Rectal smooth muscle tissue (tissue), 1 donor: ENCODE results near the gene GID8.
"Not testable (repeated sequence)": the region's sequence is repeated elsewhere in the genome, so short reads cannot be mapped to it uniquely, and the experiment has no call there.

ENCODE experiments used
- H3K27ac ChIP-seq: one replicate; pipeline ENCODE4 v1.7.0; 2013; ENCODE audit warnings: low read depth, low read length, inconsistent platforms
- H3K27me3 ChIP-seq: one replicate; pipeline ENCODE4 v1.7.0; 2013; ENCODE audit warnings: low read length; ENCODE audit not compliant: control insufficient read depth, insufficient read depth
- H3K36me3 ChIP-seq: one replicate; pipeline ENCODE4 v1.7.0; 2013; ENCODE audit warnings: low read length; ENCODE audit not compliant: control insufficient read depth, insufficient read depth
- H3K4me1 ChIP-seq: one replicate; pipeline ENCODE4 v1.7.0; 2013; ENCODE audit warnings: low read length; ENCODE audit not compliant: control insufficient read depth, insufficient read depth
- H3K4me3 ChIP-seq: one replicate; pipeline ENCODE4 v1.7.0; 2013; ENCODE audit warnings: low read length
- H3K9ac ChIP-seq: one replicate; pipeline ENCODE4 v1.7.0; 2013; ENCODE audit warnings: low read length

Gene GID8

GRCh38 chr20:62918831-62919230, 19.1 kb upstream of the GID8 start:
- Histone ChIP-seq H3K4me1 (peaks cover 38% of the 10 kb centered on the region), H3K36me3 (no peaks in the 10 kb centered on the region), H3K4me3 (no peak overlapping the region), H3K9ac (no peak overlapping the region), H3K27ac (no peak overlapping the region), H3K27me3 (no peaks in the 10 kb centered on the region)

DNA sequence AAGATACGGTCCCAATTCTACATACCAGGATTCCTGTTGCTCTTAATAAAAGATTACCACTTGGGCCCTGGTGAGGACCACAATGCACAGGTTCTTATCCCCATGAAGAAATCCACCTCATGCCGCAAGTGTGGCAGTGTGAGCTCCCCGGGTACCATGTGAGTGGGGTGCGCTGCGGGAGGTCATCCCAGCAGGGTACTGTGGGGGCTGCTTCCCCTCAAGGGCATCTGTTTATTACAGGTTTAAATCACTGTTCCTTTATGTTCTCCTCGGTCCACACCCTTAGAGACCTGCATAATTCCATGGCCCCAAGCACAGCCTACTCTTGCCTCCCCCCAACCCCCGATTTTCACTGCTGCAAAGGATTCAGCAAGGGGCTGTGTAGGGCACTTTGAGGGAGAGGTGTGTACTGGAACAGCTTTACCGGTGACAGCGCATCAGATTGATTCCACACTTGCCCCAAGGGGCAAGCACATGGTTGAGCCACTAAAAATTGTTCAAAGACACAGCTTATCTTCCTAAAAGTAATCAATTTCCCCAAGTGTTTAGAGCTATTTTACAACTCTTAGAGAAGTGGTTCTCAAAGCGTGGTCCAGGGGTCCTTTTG, 17.8 kb upstream of the GID8 start:
- no peaks in the 10 kb centered on the region for H3K27me3 ChIP-seq
- H3K27ac ChIP-seq = no peak overlapping the region
- no peak overlapping the region for H3K4me3 ChIP-seq
- H3K4me1 ChIP-seq = peaks cover 44% of the 10 kb centered on the region
- no peaks in the 10 kb centered on the region for H3K36me3 ChIP-seq
- H3K9ac ChIP-seq = no peak overlapping the region

DNA sequence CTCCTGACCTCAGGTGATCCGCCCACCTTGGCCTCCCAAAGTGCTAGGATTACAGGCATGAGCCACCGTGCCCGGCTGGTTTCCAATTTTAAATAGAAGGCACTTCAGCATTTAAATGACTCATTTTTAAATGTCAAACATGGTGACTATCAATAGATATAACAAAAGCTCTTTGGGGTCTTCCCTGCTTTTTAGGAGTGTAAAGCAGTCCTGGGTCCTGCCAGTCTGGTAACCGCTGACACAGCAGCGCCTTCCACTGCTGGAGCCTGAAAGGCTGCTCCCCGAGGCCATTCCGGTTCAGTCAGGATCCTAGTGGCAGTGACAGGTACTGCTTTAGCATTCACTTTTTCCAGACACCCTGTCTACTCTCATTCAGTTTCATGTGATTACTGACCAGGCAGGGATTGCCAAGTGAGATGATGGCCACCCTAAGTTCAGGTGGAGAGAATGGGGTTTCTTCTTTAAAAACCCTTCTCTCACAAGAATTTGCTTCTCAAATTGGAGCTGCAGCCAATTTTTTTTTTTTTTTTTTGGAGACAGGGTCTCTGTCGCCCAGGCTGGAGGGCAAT, 16.7 kb upstream of the GID8 start:
- Histone ChIP-seq H3K4me3 (peak overlapping the region; percentile 33), H3K27me3 (no peaks in the 10 kb centered on the region), H3K4me1 (peaks cover 44% of the 10 kb centered on the region), H3K36me3 (no peaks in the 10 kb centered on the region), H3K9ac (no peak overlapping the region), H3K27ac (no peak overlapping the region)

DNA sequence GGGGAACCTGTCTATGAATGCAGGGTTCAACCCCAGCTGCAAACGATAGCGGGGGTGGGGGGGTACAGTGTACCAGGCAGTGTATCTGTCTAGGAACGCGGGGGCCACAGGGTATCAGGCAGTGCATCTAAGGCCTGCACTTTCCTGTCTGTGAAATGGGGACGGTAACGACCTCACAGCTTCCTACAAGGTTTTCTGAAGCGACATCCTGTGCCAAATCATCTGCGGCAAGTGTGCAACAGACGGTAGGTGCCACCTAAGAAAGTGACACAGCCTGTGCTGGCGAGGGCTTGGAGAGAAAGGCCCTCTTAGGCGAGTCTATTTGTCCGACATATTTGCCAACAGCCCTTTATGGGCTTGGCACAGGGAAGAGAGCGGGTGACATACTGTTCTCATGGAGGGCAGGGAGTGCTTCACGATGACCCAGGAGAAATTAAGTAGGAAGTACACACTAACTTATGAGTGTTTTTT, 15.5 kb upstream of the GID8 start:
- no peak overlapping the region for H3K27ac ChIP-seq
- peak overlapping the region; percentile 18 for H3K4me3 ChIP-seq
- no peak overlapping the region for H3K9ac ChIP-seq
- H3K27me3 ChIP-seq = no peaks in the 10 kb centered on the region
- H3K36me3 ChIP-seq = no peaks in the 10 kb centered on the region
- H3K4me1 ChIP-seq = peaks cover 44% of the 10 kb centered on the region

DNA sequence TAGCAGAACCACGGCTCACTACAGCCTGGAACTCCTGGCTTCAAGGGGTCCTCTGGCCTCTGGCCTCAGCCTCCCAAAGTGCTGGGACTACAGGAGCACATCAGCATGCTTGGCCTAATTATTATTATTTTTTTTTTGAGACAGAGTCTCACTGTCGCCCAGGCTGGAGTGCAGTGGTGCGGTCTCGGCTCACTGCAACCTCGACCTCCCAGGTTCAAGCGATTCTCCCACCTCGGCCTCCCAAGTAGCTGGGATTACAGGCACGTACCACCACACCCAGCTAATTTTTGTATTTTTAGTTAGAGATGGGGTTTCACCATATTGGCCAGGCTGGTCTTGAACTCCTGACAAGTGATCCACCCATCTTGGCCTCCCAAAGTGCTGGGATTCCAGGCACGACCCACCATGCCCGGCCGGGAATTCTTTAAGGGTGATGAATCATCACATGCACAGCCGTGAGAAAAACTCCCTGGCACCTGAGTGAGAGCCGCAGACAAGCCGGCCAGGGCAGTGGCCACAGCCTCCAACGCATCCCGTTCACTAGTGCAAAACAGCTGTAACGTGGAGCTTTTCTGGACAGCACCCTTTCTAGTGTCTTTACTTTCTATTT, 14.8 kb upstream of the GID8 start:
- not testable (repeated sequence) for H3K4me3 ChIP-seq, H3K9ac ChIP-seq, H3K36me3 ChIP-seq, H3K27ac ChIP-seq, H3K27me3 ChIP-seq
- peaks cover 39% of the 10 kb centered on the region for H3K4me1 ChIP-seq

DNA sequence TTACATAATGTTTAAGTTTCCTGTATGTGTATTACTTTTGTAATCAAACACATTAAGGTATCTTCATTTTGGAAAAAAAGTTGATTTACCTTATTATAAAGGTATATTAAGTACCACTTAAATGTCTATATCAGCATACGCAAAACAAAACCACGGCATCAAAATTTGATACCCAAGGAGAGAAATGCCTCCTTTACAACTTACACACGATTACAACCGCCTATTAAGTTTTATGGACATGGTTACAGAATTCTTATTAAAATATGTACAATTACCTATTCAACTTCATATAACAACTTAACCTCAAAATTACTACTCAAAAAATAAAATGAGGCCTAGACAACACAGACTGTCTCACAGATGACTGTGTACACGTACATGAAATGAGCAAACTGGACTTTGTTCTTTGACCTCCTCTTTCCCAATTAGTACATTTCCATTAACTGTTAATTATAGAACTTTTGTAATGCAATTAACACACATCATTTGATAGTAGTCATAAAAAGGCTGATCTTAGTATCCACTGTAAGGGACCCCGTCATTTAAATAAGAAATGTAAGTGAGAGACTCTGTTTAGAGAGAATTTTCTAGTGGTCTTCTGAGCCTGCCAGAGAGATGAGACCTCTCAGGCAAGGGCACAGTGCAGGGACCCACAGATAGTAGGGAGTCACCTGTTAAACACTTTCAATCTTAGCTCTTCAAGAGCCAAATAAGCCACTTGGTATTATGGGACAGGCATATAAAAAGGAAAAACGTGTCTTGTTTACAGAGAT, 14.1 kb upstream of the GID8 start:
- H3K4me3 ChIP-seq = peak overlapping the region; percentile 96
- H3K27ac ChIP-seq = peak overlapping the region; percentile 54
- H3K4me1 ChIP-seq = peaks cover 41% of the 10 kb centered on the region
- H3K36me3 ChIP-seq = no peaks in the 10 kb centered on the region
- H3K27me3 ChIP-seq = no peaks in the 10 kb centered on the region
- peak overlapping the region; percentile 11 for H3K9ac ChIP-seq

DNA sequence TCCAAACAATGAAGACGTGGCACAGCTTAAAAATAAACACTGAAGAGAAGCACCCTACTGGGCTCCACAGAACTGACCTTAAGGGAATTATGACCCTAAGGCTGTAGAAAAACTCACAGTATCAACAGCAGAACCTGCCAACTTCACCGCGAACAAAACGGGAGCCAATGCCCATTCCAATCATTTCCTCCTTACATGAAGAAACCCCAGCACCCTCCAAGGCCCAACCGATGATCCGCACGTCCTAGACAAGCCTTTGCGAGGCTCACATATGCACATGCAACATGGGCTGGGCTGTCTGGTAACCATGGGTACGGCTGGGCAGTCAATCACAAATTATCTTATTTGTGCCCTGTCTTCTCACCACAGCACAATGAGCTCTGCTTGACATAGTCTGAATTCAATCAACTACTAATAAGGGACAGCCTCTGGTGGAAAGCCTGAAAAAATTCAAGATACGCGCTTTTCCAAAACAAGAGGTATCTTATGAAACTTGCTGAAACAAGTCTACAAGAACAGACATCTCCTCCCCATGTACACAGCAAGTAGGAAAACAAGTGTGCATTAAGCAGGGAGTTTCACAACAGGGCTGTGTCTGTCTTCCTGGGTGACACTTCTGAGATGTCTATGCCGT, 13.4 kb upstream of the GID8 start:
- Histone ChIP-seq H3K36me3 (no peaks in the 10 kb centered on the region), H3K4me3 (peak overlapping the region; percentile 96), H3K27ac (peak overlapping the region; percentile 90), H3K9ac (peak overlapping the region; percentile 95), H3K4me1 (peaks cover 41% of the 10 kb centered on the region), H3K27me3 (no peaks in the 10 kb centered on the region)

DNA sequence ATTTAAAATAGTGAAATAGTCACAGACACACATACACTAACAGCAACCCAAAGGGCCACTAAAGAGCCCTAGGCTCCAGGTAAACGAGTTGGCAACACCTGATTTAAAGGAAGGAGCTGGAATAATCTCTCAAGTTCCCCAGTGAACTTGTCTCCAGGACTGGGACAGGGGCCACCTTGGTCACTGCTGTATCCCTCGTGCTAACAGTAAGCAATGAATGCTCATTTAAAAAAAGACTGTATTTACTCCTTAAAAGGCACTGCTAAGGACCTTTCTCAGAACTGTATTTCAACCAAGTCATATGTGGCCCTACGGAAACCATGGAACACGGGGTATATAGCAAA, 12.9 kb upstream of the GID8 start:
- peak overlapping the region; percentile 95 for H3K9ac ChIP-seq
- no peaks in the 10 kb centered on the region for H3K36me3 ChIP-seq
- no peaks in the 10 kb centered on the region for H3K27me3 ChIP-seq
- peak overlapping the region; percentile 90 for H3K27ac ChIP-seq
- peaks cover 39% of the 10 kb centered on the region for H3K4me1 ChIP-seq
- peak overlapping the region; percentile 96 for H3K4me3 ChIP-seq

DNA sequence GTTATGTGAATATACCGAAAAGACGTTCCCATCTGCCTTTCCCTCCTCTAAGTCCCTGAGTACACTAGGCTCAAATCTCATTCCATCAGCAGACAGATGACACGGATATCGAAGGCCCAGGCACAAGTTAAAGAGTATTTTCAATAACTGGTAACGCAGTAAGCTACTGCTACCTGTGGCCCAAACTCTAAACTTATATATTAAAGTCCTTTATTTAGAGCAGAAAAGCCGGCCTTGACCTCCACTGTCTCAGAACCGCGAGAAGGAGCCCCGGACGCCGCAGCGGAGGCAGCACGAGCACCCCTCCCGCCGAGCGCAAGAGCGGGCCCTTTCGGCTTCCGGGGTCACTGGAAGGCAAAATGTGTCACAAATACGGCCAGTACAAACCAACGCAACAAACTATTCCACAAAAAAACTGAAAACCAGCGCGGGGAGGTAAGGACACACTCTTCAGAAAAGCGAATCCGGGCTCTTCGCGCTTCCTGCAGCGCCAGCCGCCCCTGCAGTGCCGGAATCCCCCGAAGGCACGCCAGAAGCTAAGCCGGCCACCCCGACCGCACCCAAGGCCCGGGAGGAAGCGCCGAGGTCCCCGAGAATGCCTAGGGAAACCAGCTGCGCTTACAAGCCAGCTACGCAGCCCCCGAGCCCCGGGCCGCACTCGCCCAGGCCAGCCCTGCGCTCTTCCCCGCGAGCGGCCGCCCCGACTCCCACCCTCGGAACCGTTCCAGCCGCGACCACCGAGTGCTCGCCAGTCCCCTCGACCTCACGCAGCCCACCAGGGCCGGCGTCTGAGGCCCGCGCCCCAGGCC, 12.3 kb upstream of the GID8 start:
- Histone ChIP-seq H3K4me3 (peak overlapping the region; percentile 96), H3K27me3 (no peaks in the 10 kb centered on the region), H3K4me1 (peaks cover 39% of the 10 kb centered on the region), H3K27ac (peak overlapping the region; percentile 90), H3K9ac (peak overlapping the region; percentile 95), H3K36me3 (no peaks in the 10 kb centered on the region)

DNA sequence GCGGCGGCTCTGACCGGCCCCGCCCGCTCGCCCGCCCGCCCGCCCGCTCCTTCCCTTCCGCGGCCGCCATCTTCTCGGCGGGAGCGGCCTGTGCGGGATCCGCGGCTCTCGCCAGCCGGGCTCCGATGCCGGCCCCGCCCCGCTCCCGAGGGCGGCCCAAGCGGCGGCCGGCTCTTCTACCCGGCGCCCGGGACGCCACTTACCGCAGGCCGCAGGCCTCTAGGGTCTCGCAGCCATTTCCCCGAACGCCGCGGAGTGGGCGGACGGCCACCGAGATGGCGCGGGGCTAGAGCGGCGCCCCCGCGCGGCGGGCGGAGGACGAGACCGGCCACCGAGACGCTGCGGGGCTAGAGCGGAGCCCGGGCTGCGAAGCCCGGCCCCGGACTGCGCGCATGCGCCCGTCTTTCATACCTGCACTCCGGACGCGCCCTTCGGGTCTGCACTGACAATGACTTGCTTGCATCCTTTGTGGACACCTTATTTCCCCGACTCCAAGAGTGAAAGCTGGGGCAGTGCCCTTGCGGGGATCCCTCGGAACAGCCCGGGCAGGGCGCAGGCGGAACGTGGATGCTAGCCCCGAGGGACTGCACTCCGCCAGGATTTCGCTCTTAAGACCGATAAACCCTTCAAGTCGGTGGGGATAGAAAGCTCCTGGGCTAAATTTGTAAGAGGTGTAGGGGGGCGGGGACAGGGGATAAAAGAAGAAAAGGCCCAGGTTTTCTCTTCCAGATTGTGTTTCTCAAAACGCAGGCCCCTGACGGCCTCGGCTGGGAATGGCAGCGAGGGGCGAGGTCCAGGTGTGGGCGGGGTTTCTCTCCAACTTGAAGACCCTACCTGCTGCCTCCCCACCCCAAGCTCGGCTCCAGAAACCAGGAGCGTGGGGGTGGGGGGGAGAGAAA, 11.5 kb upstream of the GID8 start, which contains the start of gene DIDO1:
Gene DIDO1 (minus strand): TSS at position 277 of the 899 bp plus-strand sequence.
- Histone ChIP-seq H3K9ac (peak within 1 kb of the TSS; percentile 95), H3K4me1 (peaks cover 33% of the 10 kb centered on the region)

DNA sequence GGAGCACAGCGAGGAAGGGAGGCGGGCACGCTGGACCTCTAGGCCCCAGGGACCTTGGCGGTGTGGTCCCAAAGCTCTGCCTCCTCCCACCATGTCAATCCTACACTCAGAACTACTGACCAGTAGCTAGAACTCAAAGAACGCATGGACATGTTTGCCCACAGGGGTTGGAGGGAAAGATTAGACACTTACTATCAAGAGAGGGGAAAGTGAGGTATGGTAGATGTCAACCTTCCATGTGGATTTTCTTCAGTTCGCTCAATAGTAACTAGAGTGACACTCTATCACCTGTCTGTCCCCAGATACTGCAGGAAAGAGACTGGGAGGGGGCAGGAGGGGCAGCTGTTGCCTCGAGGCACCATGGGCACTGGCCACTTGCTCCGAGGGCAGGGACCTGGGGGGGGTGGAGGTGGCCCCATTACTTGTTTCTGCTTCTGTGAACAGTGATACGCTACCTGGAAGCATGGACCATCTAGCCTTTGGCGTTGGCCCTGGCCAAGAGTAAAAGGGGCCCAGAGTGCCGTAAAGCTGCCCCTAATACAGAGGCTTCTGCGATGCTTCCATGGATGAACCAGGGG, 10.7 kb upstream of the GID8 start:
- no peak overlapping the region for H3K9ac ChIP-seq
- H3K4me1 ChIP-seq = peaks cover 30% of the 10 kb centered on the region
- no peaks in the 10 kb centered on the region for H3K36me3 ChIP-seq

More for the DNA sequence above, 11.5 kb upstream of the GID8 start, which contains the start of gene DIDO1:
- H3K27me3 ChIP-seq = no peaks in the 10 kb centered on the region
- H3K27ac ChIP-seq = peak within 1 kb of the TSS; percentile 90
- no peaks in the 10 kb centered on the region for H3K36me3 ChIP-seq
- H3K4me3 ChIP-seq = peak within 1 kb of the TSS; percentile 96

More for the DNA sequence above, 10.7 kb upstream of the GID8 start:
- no peaks in the 10 kb centered on the region for H3K27me3 ChIP-seq
- H3K4me3 ChIP-seq = peak overlapping the region; percentile 96
- H3K27ac ChIP-seq = peak overlapping the region; percentile 90
